Bronchial epithelial cell (primary cell): Measurements from ENCODE around the gene RAB3D. TPM values are rescaled to one million over a fixed set of nuclear protein-coding genes. Genes with fewer than 3 reads are reported as not detected.

ENCODE experiments used
- DNase-seq: peaks from one replicate; pipeline ENCODE4 v3.0.0-alpha.2; 2010; ENCODE audit warnings: low read depth
- FAIRE-seq: peaks from 2 replicates; lab custom pipeline; 2011; peaks lifted over from hg19 to GRCh38; lab: Jason Lieb, UNC
- H3K27me3 ChIP-seq: 2 replicates; pipeline ENCODE4 v1.5.1; 2011; ENCODE audit warnings: low read length; ENCODE audit not compliant: control insufficient read depth, insufficient read depth
- H3K36me3 ChIP-seq: 2 replicates; pipeline ENCODE4 v1.5.1; 2011; ENCODE audit warnings: low read length; ENCODE audit not compliant: control insufficient read depth, insufficient read depth
- H3K4me3 ChIP-seq: 2 replicates; pipeline ENCODE4 v1.5.1; 2011; ENCODE audit warnings: mild to moderate bottlenecking, low read depth, low read length, control low read depth
- CTCF ChIP-seq: IDR thresholded peaks from 2 replicates; pipeline ENCODE4 v1.5.1; 2011; ENCODE audit warnings: mild to moderate bottlenecking, moderate library complexity, low read length, control low read depth, inconsistent platforms; ENCODE audit not compliant: insufficient read depth, severe bottlenecking
- total RNA-seq: library from RNA; depleted of rRNA; stranded (reverse); fragments of >200 nt; gene quantifications from 2 replicates; pipeline ENCODE4 v1.2.1, GENCODE V29; 2014

Gene RAB3D
- total RNA-seq, 1 donor from 2014 or later = 37.4 TPM

DNA sequence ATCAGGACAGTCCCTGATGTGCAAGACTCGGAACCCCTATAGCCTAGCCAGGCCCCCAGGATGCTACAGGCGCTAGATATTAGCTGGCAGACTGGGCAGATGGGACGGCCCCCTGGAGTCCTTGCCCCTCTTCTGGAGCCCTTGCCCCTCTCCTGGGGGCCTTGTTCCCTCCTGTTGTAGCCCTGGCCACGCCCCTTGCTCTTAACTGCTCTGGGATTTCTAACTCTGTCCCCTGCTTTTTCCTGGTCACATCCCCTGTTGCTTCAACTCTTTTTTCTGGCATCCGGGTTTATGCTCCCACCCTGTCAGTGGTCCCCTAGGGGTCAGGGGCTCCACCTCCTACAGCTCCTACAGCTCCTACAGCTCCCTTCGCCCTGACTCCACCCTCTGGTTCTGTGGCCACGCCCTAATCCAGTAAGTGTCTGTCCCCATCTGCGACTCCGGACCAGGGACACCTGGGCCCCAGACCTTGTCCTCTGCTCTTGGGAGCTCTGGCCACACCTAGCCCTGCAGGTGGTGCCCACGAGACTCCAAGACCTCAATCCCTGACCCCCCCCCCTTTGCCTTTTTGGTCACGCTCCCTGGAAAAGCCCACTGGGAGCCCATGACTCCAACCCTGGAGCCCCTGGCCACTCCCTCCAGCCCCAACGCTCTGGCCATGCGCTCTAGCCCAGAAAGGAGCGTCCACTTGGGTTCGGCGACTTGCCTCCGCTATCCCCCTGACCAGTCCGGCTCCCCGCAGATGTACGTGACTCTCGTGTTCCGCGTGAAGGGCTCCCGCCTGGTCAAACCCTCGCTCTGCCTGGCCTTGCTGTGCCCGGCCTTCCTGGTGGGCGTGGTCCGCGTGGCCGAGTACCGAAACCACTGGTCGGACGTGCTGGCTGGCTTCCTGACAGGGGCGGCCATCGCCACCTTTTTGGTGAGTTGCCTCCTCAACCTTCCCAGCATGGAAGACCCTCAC is 22.6 kb upstream of the RAB3D start:
- FAIRE-seq = no peak
- Histone ChIP-seq H3K27me3 (no peaks in the 10 kb centered on the region), H3K36me3 (peaks cover 10% of the 10 kb centered on the region), H3K4me3 (no peak overlapping the region)
- TF ChIP-seq CTCF = no peak
- DNase-seq = no peak

DNA sequence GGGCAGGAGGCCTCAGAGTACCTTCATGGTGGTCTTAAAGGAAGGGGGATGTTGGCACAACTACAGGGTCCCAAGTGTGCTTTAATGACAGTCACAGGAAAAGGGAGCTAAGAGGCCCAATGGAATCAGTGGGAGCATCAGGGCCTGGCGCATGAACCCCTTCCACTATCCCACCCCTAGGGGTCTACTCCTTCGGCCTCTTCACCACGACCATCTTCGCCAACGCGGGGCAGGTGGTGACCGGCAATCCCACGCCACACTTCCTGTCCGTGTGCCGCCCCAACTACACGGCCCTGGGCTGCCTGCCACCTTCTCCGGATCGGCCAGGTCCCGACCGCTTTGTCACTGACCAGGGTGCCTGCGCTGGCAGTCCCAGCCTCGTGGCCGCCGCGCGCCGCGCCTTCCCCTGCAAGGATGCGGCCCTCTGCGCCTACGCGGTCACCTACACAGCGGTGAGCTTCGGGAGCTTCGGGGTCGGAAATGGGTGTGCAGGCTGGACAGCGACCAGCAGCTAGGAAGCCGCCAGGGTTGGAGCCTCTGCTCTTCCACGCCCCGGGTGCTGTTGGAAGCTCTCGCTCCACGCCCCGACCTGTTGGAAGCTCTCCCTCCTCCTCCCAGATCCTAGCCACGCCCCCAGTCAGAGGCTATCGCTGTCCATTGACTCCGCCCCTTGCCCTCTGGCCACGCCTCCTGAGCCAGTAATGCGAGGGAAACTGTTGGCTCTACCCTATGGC is 21.7 kb upstream of the RAB3D start:
- Histone ChIP-seq H3K27me3 (no peaks in the 10 kb centered on the region), H3K36me3 (peaks cover 10% of the 10 kb centered on the region), H3K4me3 (no peak overlapping the region)
- no peak for FAIRE-seq
- no peak for TF ChIP-seq CTCF
- peak; percentile 45 for DNase-seq

GRCh38 chr19:11359421-11359820 is 20.0 kb upstream of the RAB3D start:
- Histone ChIP-seq H3K4me3 (no peak overlapping the region), H3K27me3 (no peaks in the 10 kb centered on the region), H3K36me3 (peaks cover 8% of the 10 kb centered on the region)
- FAIRE-seq = no peak
- TF ChIP-seq CTCF = no peak
- no peak for DNase-seq

- H3K36me3 ChIP-seq = peaks cover 1% of the 10 kb centered on the region
- DNase-seq = no peak
- TF ChIP-seq CTCF = no peak
- FAIRE-seq = no peak
- no peaks in the 10 kb centered on the region for H3K27me3 ChIP-seq
- H3K4me3 ChIP-seq = no peak overlapping the region
Observed at GRCh38 chr19:11356676-11357550, 17.5 kb upstream of the RAB3D start.

DNA sequence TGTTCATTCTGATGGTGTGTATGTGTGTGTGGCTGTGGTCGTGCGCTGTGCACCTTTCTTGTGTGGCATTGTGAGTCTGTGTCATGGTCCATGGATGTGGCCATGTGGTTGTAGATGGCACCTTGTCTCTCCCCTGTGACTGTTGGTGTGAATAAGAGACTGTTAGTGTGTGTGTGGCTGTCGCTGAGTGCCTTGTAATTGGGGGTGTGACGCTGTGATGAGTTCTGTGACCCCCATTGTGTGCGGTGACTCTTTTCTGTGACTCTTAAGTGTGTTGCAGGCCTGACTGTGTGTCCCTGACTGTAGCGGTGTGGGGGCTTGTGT is 16.6 kb upstream of the RAB3D start:
- FAIRE-seq (peak; percentile 96), DNase-seq (no peak)
- peak overlapping the region; percentile 46 for H3K4me3 ChIP-seq
- TF ChIP-seq CTCF = no peak
- H3K27me3 ChIP-seq = no peaks in the 10 kb centered on the region
- no peaks in the 10 kb centered on the region for H3K36me3 ChIP-seq
